NCI-H1048 (cell line): Measurements from ENCODE around the gene GALNT11.

ENCODE experiments used
- DNase-seq: peaks from one replicate; lab custom pipeline; 2025; lab: John Stamatoyannopoulos, UW

GALNT11 gene

GRCh38 chr7:152148706-152149105 is 123.2 kb downstream of the GALNT11 start:
- no peak for DNase-seq

- no peak for DNase-seq
Observed at GRCh38 chr7:152149363-152149762, 123.9 kb downstream of the GALNT11 start.

GRCh38 chr7:152152267-152152666 is 126.8 kb downstream of the GALNT11 start:
- DNase-seq: no peak

- no peak for DNase-seq
Observed at GRCh38 chr7:152158801-152159587, 133.5 kb downstream of the GALNT11 start.

- no peak for DNase-seq
Observed at GRCh38 chr7:152161171-152161570, 135.7 kb downstream of the GALNT11 start.

GRCh38 chr7:152162287-152162686 is 136.8 kb downstream of the GALNT11 start:
- DNase-seq: no peak
